H1 (cell line): ENCODE measurements around the gene ITSN1. TPM values are rescaled to one million over a fixed set of nuclear protein-coding genes. Genes with fewer than 3 reads are reported as not detected.

ENCODE experiments used
- SIRT6 ChIP-seq: IDR thresholded peaks from one replicate; pipeline ENCODE4 v1.7.1; 2012; ENCODE audit warnings: low read length, inconsistent platforms
- polyA plus RNA-seq, 7 experiments: library from polyadenylated mRNA; depleted of rRNA in 3 of 7; stranded (reverse) in 5 of 7; unstranded in 2 of 7; fragments of >200 nt in 5 of 7; fragments of 200-250 nt in 2 of 7; gene quantifications; 1 replicate in 5 of 7; 2 replicates in 1 of 7; 4 replicates in 1 of 7; pipeline versions ENCODE4 v1.2.1 to v1.2.3, GENCODE V29; 2011 to 2013; ENCODE audit warnings: missing spikeins in 2 of 7, mixed read lengths in 2 of 7
- total RNA-seq: library from RNA; stranded (reverse); fragmentation: NEBNext Ultra II Directional; extraction: Animal tissue kit (Norgen Biotek cat#: 25700); gene quantifications from 2 replicates; pipeline ENCODE4 v1.2.1, GENCODE V29; 2021
- TF ChIP-seq, protein P1 (sequence below): IDR thresholded peaks from 2 replicates; pipeline ENCODE4 v1.6.1; 2012; ENCODE audit warnings: low read length, inconsistent platforms

ITSN1 gene
- total and polyA plus RNA-seq, 2 of the 8 experiments (the other 6 are each of a cell fraction or from before 2014, with no cell fraction given), result 60.8 to 78.1 TPM

- no peak for TF ChIP-seq SIRT6
- TF ChIP-seq, protein P1, sequence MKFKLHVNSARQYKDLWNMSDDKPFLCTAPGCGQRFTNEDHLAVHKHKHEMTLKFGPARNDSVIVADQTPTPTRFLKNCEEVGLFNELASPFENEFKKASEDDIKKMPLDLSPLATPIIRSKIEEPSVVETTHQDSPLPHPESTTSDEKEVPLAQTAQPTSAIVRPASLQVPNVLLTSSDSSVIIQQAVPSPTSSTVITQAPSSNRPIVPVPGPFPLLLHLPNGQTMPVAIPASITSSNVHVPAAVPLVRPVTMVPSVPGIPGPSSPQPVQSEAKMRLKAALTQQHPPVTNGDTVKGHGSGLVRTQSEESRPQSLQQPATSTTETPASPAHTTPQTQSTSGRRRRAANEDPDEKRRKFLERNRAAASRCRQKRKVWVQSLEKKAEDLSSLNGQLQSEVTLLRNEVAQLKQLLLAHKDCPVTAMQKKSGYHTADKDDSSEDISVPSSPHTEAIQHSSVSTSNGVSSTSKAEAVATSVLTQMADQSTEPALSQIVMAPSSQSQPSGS, result peak; percentile 7; the same call in 1 of the 2 replicates
- TF ChIP-seq, all 59 proteins: peak for 1
These were observed 1.5 kb upstream of the ITSN1 start (continued) for GRCh38 chr21:33640697-33641351.
